Astrocyte (in vitro differentiated cells and primary cell): ENCODE measurements around the gene GDPD2. TPM values are rescaled to one million over a fixed set of nuclear protein-coding genes. Genes with fewer than 3 reads are reported as not detected.

Source experiments
- DNase-seq: peaks from one replicate; pipeline ENCODE4 v3.0.0-alpha.2; 2010; ENCODE audit warnings: low read depth
- FAIRE-seq: peaks from 2 replicates; lab custom pipeline; 2011; peaks lifted over from hg19 to GRCh38; lab: Jason Lieb, UNC
- H2AFZ ChIP-seq: 2 replicates; pipeline ENCODE4 v1.6.0; 2012; ENCODE audit warnings: low read depth, low read length, inconsistent platforms
- H3K27ac ChIP-seq: 2 replicates; pipeline ENCODE4 v1.5.1; 2011; ENCODE audit warnings: low read depth, low read length, inconsistent platforms
- H3K27me3 ChIP-seq: 2 replicates; pipeline ENCODE4 v1.6.0; 2011; ENCODE audit warnings: low read length, inconsistent platforms; ENCODE audit not compliant: insufficient read depth
- H3K36me3 ChIP-seq: 2 replicates; pipeline ENCODE4 v1.5.1; 2011; ENCODE audit warnings: low read length, inconsistent platforms; ENCODE audit not compliant: insufficient read depth
- H3K4me1 ChIP-seq: 2 replicates; pipeline ENCODE4 v1.5.1; 2011; ENCODE audit warnings: low read length, inconsistent platforms; ENCODE audit not compliant: insufficient read depth
- H3K4me2 ChIP-seq: 2 replicates; pipeline ENCODE4 v1.6.0; 2012; ENCODE audit warnings: low read length, inconsistent platforms
- H3K4me3 ChIP-seq: 2 replicates; pipeline ENCODE4 v1.5.1; 2011; ENCODE audit warnings: low read depth, mild to moderate bottlenecking, low read length, inconsistent platforms; ENCODE audit not compliant: insufficient read depth
- H3K79me2 ChIP-seq: 2 replicates; pipeline ENCODE4 v1.6.0; 2012; ENCODE audit warnings: mild to moderate bottlenecking, low read length, inconsistent platforms; ENCODE audit not compliant: insufficient read depth
- H3K9ac ChIP-seq: 2 replicates; pipeline ENCODE4 v1.6.0; 2012; ENCODE audit warnings: mild to moderate bottlenecking, low read length, inconsistent platforms
- H3K9me3 ChIP-seq: 2 replicates; pipeline ENCODE4 v1.5.1; 2012; ENCODE audit warnings: low read depth, mild to moderate bottlenecking, low read length, inconsistent platforms; ENCODE audit not compliant: insufficient read depth
- H4K20me1 ChIP-seq: 2 replicates; pipeline ENCODE4 v1.6.0; 2012; ENCODE audit warnings: low read length, inconsistent platforms; ENCODE audit not compliant: insufficient read depth
- H3K27ac Mint-ChIP-seq: one replicate; pipeline ENCODE4 v1.8.0; 2021; ENCODE audit warnings: mild to moderate bottlenecking, mixed read lengths; ENCODE audit not compliant: unreplicated experiment
- H3K27me3 Mint-ChIP-seq: one replicate; pipeline ENCODE4 v1.8.0; 2021; ENCODE audit warnings: low read depth, mixed read lengths; ENCODE audit not compliant: unreplicated experiment
- H3K36me3 Mint-ChIP-seq: one replicate; pipeline ENCODE4 v1.8.0; 2021; ENCODE audit warnings: low read depth, mixed read lengths; ENCODE audit not compliant: unreplicated experiment
- H3K4me1 Mint-ChIP-seq: one replicate; pipeline ENCODE4 v1.8.0; 2021; ENCODE audit warnings: low read depth, mixed read lengths; ENCODE audit not compliant: unreplicated experiment
- H3K4me3 Mint-ChIP-seq: one replicate; pipeline ENCODE4 v1.8.0; 2021; ENCODE audit warnings: mild to moderate bottlenecking, moderate library complexity, mixed read lengths; ENCODE audit not compliant: unreplicated experiment
- H3K9me3 Mint-ChIP-seq: one replicate; pipeline ENCODE4 v1.8.0; 2021; ENCODE audit warnings: mild to moderate bottlenecking, mixed read lengths; ENCODE audit not compliant: unreplicated experiment
- EZH2 ChIP-seq: IDR thresholded peaks from 2 replicates; pipeline ENCODE4 v1.6.1; 2012; ENCODE audit warnings: mild to moderate bottlenecking, low read length, inconsistent platforms; ENCODE audit not compliant: insufficient read depth
- total RNA-seq: library from RNA; stranded (reverse); gene quantifications from 2 replicates; pipeline ENCODE4 v1.2.1, GENCODE V29; 2021
- TF ChIP-seq, protein P1 (sequence below): IDR thresholded peaks from 2 replicates; pipeline ENCODE4 v1.5.1; 2011; ENCODE audit warnings: low read depth, mild to moderate bottlenecking, inconsistent platforms, low read length, moderate library complexity; ENCODE audit not compliant: insufficient read depth

Gene GDPD2
- total RNA-seq, 1 donor from 2014 or later = not detected

DNA sequence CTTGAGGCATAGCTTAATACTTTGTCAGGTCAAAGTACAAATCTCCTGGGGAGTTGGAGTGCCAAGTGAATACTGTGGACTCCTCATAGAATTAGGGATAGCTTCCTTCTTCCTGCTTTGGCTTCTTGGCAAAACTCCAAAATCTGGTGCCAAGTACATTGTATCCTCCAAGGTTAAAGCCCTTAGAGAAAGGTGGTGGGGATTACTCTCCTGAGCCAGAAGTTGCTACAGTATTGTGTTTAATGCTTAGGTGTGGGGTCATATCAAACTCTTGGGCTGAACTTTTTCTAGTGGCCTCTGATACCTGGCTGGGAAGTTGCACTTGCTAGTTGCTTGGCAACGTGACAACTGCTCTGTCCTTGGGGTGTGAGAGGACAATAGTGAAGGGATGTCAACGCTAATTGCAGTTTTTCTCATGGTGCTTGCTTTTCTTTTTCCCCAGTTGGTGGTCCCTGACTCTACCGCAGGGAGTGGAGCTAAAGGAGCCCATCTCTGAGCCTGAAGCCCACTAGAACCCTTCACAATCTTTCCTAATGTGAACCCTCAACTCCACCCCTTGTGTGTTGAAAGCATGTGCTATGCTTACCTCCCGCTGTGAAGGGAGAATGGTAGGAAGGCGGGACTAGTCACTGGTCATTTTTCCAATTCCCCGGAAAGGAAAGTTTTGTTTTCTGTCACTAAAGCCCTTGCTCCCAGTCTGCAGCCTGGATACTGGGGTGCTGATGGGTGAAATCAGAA is 57.0 kb downstream of the GDPD2 start:
- Histone ChIP-seq H3K27me3 (no peaks in the 10 kb centered on the region), H3K79me2 (no peaks in the 10 kb centered on the region), H3K9ac (peak overlapping the region; percentile 84), H3K9me3 (no peaks in the 10 kb centered on the region), H3K36me3 (no peaks in the 10 kb centered on the region), H3K4me1 (peaks cover 49% of the 10 kb centered on the region), H2AFZ (peak overlapping the region; percentile 18), H4K20me1 (no peaks in the 10 kb centered on the region), H3K4me3 (peak overlapping the region; percentile 41), H3K27ac (peak overlapping the region; percentile 95), H3K4me2 (peak overlapping the region; percentile 86)
- Mint-ChIP-seq H3K27me3 (no peaks in the 10 kb centered on the region), H3K27ac (peak overlapping the region; percentile 97), H3K4me3 (peak overlapping the region; percentile 57), H3K4me1 (peaks cover 43% of the 10 kb centered on the region), H3K9me3 (no peaks in the 10 kb centered on the region), H3K36me3 (no peaks in the 10 kb centered on the region)
- DNase-seq = no peak
- peak; percentile 32 for FAIRE-seq
- TF ChIP-seq EZH2 = no peak
- TF ChIP-seq, protein P1, sequence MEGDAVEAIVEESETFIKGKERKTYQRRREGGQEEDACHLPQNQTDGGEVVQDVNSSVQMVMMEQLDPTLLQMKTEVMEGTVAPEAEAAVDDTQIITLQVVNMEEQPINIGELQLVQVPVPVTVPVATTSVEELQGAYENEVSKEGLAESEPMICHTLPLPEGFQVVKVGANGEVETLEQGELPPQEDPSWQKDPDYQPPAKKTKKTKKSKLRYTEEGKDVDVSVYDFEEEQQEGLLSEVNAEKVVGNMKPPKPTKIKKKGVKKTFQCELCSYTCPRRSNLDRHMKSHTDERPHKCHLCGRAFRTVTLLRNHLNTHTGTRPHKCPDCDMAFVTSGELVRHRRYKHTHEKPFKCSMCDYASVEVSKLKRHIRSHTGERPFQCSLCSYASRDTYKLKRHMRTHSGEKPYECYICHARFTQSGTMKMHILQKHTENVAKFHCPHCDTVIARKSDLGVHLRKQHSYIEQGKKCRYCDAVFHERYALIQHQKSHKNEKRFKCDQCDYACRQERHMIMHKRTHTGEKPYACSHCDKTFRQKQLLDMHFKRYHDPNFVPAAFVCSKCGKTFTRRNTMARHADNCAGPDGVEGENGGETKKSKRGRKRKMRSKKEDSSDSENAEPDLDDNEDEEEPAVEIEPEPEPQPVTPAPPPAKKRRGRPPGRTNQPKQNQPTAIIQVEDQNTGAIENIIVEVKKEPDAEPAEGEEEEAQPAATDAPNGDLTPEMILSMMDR = no peak

DNA sequence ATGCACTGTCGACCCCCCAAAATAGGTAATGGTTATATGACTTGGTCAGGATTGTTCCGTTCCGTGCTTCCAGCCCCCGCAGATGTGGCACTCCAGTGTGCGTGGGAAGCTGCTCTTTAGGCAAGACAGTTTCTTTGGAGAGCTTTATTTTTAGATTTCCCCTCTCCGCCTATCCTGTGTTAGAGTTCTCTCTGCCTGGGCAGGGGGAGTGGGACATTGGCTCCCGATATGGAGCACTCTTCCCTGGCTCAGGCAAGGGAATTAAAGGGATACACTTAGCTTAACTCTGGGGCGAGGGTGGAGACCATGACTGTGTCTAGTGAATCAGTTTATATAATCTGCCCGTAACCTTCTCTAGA is 57.5 kb downstream of the GDPD2 start:
- no peaks in the 10 kb centered on the region for H3K36me3 Mint-ChIP-seq
- H3K9ac ChIP-seq = peak overlapping the region; percentile 84
- FAIRE-seq = no peak
- H3K4me3 Mint-ChIP-seq = peak overlapping the region; percentile 57
- H3K9me3 Mint-ChIP-seq = no peaks in the 10 kb centered on the region
- no peaks in the 10 kb centered on the region for H3K79me2 ChIP-seq
- no peaks in the 10 kb centered on the region for H3K27me3 ChIP-seq
- peaks cover 49% of the 10 kb centered on the region for H3K4me1 ChIP-seq
- H4K20me1 ChIP-seq = no peaks in the 10 kb centered on the region
- peak overlapping the region; percentile 41 for H3K4me3 ChIP-seq
- peak; percentile 23 for DNase-seq
- H3K9me3 ChIP-seq = no peaks in the 10 kb centered on the region
- TF ChIP-seq, protein P1 = no peak
- no peak for TF ChIP-seq EZH2
- H2AFZ ChIP-seq = peak overlapping the region; percentile 18
- peak overlapping the region; percentile 53 for H3K27ac Mint-ChIP-seq
- H3K4me2 ChIP-seq = peak overlapping the region; percentile 86
- no peaks in the 10 kb centered on the region for H3K27me3 Mint-ChIP-seq
- H3K36me3 ChIP-seq = no peaks in the 10 kb centered on the region
- H3K27ac ChIP-seq = peak overlapping the region; percentile 95
- peaks cover 43% of the 10 kb centered on the region for H3K4me1 Mint-ChIP-seq
